ENCODE data around the gene ASTN2.

Gene ASTN2

DNA sequence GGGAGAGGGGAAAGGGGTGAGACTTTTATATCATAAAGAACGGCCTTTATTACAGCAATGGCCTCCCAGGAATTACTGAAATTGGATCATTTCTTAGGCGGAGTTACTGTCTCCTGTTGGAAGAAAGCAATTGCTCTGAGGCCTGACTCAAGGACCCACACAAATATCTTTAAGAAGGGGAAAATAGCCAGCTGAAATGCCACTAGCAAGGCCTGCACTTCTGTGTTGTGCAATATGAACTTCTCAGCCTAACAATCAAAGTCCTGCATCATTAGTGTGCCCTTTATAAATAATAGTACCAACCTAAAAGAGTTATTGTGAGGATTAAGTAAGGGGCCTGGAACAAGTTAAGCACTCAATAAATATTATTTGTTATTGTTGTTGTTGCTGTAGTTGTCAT, 757.9 kb downstream of the ASTN2 start:
- no peaks in the 10 kb centered on the region for H3K36me3 ChIP-seq (ENCODE audit: insufficient read depth, low read length)
- peaks cover 32% of the 10 kb centered on the region for H3K4me1 ChIP-seq (ENCODE audit: control insufficient read depth, insufficient read depth, low read length, unreplicated experiment)
- no peak overlapping the region for H3K27ac ChIP-seq (ENCODE audit: low read depth, low read length)
- no peaks in the 10 kb centered on the region for H3K79me2 ChIP-seq (ENCODE audit: control insufficient read depth, insufficient read depth, low read length, unreplicated experiment)
- no peaks in the 10 kb centered on the region for H3K27me3 ChIP-seq (ENCODE audit: insufficient read depth, low read length)
- peak overlapping the region; percentile 96 for H2AFZ ChIP-seq (ENCODE audit: low read length, unreplicated experiment)
- H3K4me3 ChIP-seq (ENCODE audit: low read depth, low read length): peak overlapping the region; percentile 30; the same call in 1 of the 2 replicates

DNA sequence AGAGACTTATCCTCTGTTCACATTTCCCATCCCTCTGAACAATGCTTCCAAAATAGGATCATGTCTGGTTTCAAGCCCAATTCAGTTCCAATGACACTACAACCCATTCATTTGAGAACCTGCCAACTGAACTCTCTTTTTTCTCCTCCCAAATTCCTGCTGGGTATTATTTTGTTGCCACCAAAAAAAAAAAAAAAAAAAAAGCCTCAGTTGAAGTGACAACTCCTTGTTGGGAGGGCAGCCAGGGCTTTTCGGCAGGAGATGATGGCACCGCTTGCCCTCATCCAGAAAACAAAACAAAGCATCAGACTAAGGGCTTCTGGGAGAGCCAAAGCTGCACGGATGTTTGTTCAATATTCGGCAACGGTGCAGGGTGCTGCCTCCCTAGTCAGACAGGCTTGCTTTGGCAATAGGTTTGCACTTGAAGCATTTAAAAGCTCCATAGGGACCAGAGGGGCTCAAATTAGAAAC, 758.3 kb downstream of the ASTN2 start:
- Histone ChIP-seq H2AFZ (ENCODE audit: low read length, unreplicated experiment) (peak overlapping the region; percentile 96), H3K27me3 (ENCODE audit: insufficient read depth, low read length) (no peaks in the 10 kb centered on the region), H3K4me1 (ENCODE audit: control insufficient read depth, insufficient read depth, low read length, unreplicated experiment) (peaks cover 31% of the 10 kb centered on the region), H3K79me2 (ENCODE audit: control insufficient read depth, insufficient read depth, low read length, unreplicated experiment) (no peaks in the 10 kb centered on the region), H3K36me3 (ENCODE audit: insufficient read depth, low read length) (no peaks in the 10 kb centered on the region), H3K27ac (ENCODE audit: low read depth, low read length) (no peak overlapping the region), H3K4me3 (ENCODE audit: low read depth, low read length) (peak overlapping the region; percentile 30; the same call in 1 of the 2 replicates)

DNA sequence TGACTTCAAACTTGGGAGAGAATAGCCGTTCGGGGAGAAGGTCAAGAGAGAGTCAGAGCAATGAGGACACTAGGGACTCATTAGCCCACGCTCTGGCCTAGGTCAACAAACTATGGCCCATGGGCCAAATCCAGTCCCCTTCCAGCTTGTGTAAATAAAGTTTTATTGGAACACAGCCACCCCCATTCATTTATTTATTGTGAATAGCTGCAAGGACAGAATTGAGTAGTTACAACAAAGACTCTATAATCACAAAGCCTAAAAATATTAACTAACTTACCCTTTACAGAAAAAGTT, 760.9 kb downstream of the ASTN2 start:
- Histone ChIP-seq H2AFZ (ENCODE audit: low read length, unreplicated experiment) (no peak overlapping the region), H3K27ac (ENCODE audit: low read depth, low read length) (no peak overlapping the region), H3K4me1 (ENCODE audit: control insufficient read depth, insufficient read depth, low read length, unreplicated experiment) (peaks cover 17% of the 10 kb centered on the region), H3K4me3 (ENCODE audit: low read depth, low read length) (no peak overlapping the region), H3K36me3 (ENCODE audit: insufficient read depth, low read length) (no peaks in the 10 kb centered on the region), H3K79me2 (ENCODE audit: control insufficient read depth, insufficient read depth, low read length, unreplicated experiment) (no peaks in the 10 kb centered on the region), H3K27me3 (ENCODE audit: insufficient read depth, low read length) (no peaks in the 10 kb centered on the region)

DNA sequence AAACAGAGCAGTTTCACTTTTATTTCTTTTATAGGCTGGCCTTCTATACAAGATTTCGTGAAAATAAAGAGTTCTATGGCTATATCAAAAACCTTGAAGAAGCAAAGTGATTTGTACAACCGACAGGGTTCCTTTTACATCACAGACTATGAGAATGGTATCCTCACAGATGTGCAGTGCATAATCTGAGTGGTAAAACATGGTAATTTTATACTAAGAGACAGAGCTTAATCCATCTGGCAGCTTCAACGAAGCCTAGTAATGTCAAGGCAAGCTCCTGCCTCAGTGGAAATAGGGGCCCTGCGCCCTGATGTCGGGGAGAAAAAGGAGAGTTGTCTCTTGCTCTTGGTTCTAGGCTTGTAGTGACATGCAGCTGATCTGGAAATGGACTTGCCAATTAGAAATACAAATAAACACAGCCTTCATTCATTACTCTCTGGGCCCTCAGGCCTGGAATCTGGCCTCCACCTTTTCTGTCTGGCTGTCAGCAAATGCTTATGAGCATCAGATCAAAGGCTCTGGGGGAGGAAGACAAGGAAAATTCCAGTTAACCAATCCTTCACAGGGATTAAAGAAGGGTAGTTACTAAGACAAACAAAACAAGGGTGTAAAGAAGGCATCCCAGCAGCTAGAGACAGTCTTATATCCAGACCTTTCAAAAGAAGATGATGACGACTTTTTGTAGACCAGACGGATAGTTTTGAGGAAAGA, 761.4 kb downstream of the ASTN2 start:
- Histone ChIP-seq H3K79me2 (ENCODE audit: control insufficient read depth, insufficient read depth, low read length, unreplicated experiment) (no peaks in the 10 kb centered on the region), H2AFZ (ENCODE audit: low read length, unreplicated experiment) (no peak overlapping the region), H3K4me1 (ENCODE audit: control insufficient read depth, insufficient read depth, low read length, unreplicated experiment) (peaks cover 14% of the 10 kb centered on the region), H3K36me3 (ENCODE audit: insufficient read depth, low read length) (no peaks in the 10 kb centered on the region), H3K27me3 (ENCODE audit: insufficient read depth, low read length) (no peaks in the 10 kb centered on the region), H3K27ac (ENCODE audit: low read depth, low read length) (no peak overlapping the region), H3K4me3 (ENCODE audit: low read depth, low read length) (no peak overlapping the region)

DNA sequence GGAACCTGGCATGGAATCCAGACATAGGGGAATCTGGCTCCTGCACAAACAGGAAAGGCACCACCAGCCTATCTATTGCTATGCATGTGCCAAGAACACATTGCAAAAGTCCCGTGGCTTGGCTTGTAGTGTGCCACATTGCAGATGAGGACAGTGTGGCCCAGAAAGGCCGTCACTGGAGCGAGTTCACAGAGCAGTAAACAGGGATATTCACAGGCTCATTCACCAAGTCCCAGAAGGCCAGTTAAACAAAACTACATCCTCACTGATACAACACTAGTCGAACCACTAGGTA, 767.4 kb downstream of the ASTN2 start:
- Histone ChIP-seq H3K36me3 (ENCODE audit: insufficient read depth, low read length) (no peaks in the 10 kb centered on the region), H3K27ac (ENCODE audit: low read depth, low read length) (no peak overlapping the region), H3K27me3 (ENCODE audit: insufficient read depth, low read length) (no peaks in the 10 kb centered on the region), H3K4me1 (ENCODE audit: control insufficient read depth, insufficient read depth, low read length, unreplicated experiment) (no peaks in the 10 kb centered on the region), H3K4me3 (ENCODE audit: low read depth, low read length) (no peak overlapping the region), H3K79me2 (ENCODE audit: control insufficient read depth, insufficient read depth, low read length, unreplicated experiment) (no peaks in the 10 kb centered on the region), H2AFZ (ENCODE audit: low read length, unreplicated experiment) (no peak overlapping the region)

DNA sequence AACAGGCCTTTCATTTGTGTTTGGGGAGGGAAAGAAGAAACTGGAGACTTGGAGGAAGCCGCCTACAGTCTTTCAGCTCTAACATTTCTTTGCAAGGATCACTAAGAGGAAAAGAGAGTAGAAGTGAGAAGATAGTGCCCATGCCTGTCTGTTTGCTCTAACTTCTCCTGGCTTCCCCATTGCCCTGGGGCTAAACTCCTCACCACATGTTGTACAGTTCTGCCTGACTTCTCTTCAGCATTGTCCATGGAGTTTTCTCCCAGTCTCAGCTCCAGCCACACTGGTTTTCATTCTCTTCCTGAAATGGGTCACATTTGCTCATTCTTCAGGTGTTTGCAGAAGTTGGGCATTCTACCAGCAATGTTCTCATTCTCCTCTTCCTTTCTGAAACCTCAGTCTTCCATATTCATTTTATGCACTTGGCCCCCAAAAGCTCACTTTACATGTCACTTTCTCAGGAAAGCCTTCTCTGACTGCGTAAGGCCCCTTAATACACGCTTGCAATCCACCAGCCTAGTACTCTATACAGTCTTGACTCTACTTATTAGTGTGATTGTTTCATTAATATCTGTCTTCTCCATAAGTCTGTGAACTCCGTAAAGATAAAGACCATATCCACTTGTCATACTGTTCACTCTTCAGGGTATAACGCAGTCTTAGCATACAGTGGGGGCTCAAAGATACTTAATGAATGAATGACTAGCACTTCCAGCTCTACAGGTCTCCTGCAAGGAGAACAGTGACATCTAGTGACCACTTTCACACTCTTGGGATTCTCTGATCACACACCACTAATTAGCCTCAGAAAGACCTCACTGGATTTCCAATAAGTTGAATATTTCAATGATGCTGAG, 768.0 kb downstream of the ASTN2 start:
- Histone ChIP-seq H3K79me2 (ENCODE audit: control insufficient read depth, insufficient read depth, low read length, unreplicated experiment) (no peaks in the 10 kb centered on the region), H3K4me1 (ENCODE audit: control insufficient read depth, insufficient read depth, low read length, unreplicated experiment) (no peaks in the 10 kb centered on the region), H3K4me3 (ENCODE audit: low read depth, low read length) (no peak overlapping the region), H3K27ac (ENCODE audit: low read depth, low read length) (no peak overlapping the region), H3K27me3 (ENCODE audit: insufficient read depth, low read length) (no peaks in the 10 kb centered on the region), H2AFZ (ENCODE audit: low read length, unreplicated experiment) (no peak overlapping the region), H3K36me3 (ENCODE audit: insufficient read depth, low read length) (no peaks in the 10 kb centered on the region)

DNA sequence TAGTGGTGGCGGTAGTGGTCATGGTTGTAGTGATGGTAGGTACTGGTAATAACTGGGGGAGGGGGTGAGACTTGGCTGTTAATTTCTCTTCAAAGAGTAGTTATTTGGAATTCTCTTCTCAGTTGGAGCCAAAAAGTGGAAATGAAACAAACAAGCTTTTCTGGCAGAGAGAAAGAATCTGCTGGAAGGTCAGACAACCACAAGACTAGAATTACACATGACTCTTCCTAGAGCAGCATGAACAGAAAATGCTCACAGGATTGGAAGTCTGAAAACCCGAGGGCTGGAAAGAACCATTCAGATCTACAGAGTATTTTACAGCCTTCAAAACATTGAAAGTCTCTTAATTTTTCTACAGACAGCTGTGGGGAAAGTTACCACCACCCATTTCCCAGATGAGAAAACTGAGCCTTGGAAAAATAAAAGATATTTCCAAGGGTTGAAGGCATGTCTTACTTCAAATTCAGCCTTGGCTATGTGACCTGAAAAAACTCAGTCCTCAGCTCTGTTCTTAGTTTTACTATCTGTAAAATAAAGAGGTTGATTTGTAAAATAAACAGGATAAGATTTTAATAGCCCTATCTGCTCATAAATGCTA, 770.7 kb downstream of the ASTN2 start:
- H3K4me1 ChIP-seq (ENCODE audit: control insufficient read depth, insufficient read depth, low read length, unreplicated experiment): peaks cover 3% of the 10 kb centered on the region
- H3K4me3 ChIP-seq (ENCODE audit: low read depth, low read length): no peak overlapping the region
- H3K27me3 ChIP-seq (ENCODE audit: insufficient read depth, low read length): no peaks in the 10 kb centered on the region
- H3K36me3 ChIP-seq (ENCODE audit: insufficient read depth, low read length): no peaks in the 10 kb centered on the region
- no peaks in the 10 kb centered on the region for H3K79me2 ChIP-seq (ENCODE audit: control insufficient read depth, insufficient read depth, low read length, unreplicated experiment)
- no peak overlapping the region for H3K27ac ChIP-seq (ENCODE audit: low read depth, low read length)
- H2AFZ ChIP-seq (ENCODE audit: low read length, unreplicated experiment): no peak overlapping the region

DNA sequence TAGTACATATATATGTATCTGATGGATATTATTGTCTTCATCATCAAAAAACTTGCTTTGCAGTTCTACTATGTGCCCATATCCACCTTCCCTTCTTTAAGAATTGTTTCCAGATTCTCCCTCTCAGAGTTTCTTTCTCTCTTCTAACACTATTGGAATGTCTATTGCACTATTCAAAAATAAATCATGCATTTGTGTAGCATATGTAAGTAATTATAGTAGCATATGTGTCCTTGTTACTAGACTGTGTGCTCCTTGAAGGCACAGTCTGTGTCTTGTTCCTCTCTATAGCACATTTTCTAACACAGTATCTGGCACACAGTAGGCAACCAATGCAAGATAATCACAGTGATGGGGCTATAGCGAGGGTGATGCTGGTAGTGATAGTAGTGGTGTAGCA, 771.2 kb downstream of the ASTN2 start:
- Histone ChIP-seq H3K27ac (ENCODE audit: low read depth, low read length) (no peak overlapping the region), H2AFZ (ENCODE audit: low read length, unreplicated experiment) (no peak overlapping the region), H3K36me3 (ENCODE audit: insufficient read depth, low read length) (no peaks in the 10 kb centered on the region), H3K4me1 (ENCODE audit: control insufficient read depth, insufficient read depth, low read length, unreplicated experiment) (peaks cover 8% of the 10 kb centered on the region), H3K27me3 (ENCODE audit: insufficient read depth, low read length) (no peaks in the 10 kb centered on the region), H3K79me2 (ENCODE audit: control insufficient read depth, insufficient read depth, low read length, unreplicated experiment) (no peaks in the 10 kb centered on the region), H3K4me3 (ENCODE audit: low read depth, low read length) (no peak overlapping the region)

DNA sequence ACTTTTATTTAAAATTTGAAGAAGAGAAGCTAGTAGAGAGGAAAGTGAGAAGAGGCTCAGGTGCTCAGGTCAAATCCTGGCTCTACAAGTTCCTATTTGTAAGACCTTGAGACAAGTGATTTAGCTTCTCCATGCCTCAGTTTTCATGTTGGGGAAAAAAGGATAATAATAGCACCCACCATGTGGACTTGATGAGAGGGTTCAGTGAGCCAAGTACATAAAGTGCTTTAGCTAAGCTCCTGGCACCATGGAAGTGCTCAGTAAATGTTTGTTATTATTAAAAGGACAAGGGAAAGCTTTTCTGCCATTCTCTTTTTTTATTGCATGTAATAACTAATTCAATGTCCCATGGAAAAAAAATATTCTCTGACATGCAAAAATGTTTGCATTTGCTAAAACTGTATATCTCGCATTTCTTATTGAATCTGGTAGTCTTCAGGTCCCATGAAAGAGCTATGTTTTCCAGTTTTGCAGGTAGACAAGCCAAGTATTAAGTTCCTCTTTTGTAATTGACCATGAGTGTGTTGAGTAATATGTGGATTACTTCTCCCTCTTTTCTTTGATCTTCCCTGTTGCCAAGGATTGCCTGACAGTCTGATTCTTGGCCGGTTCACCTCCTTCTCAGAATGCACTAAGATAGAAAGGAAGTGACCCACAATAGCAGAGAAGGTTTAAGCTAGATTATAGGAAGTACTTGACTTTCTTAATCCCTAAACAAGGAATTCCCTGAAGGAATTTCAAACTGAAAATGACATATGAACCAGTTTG, 773.4 kb downstream of the ASTN2 start:
- Histone ChIP-seq H2AFZ (ENCODE audit: low read length, unreplicated experiment) (no peak overlapping the region), H3K36me3 (ENCODE audit: insufficient read depth, low read length) (no peaks in the 10 kb centered on the region), H3K27me3 (ENCODE audit: insufficient read depth, low read length) (no peaks in the 10 kb centered on the region), H3K4me1 (ENCODE audit: control insufficient read depth, insufficient read depth, low read length, unreplicated experiment) (peaks cover 8% of the 10 kb centered on the region), H3K27ac (ENCODE audit: low read depth, low read length) (no peak overlapping the region), H3K79me2 (ENCODE audit: control insufficient read depth, insufficient read depth, low read length, unreplicated experiment) (no peaks in the 10 kb centered on the region), H3K4me3 (ENCODE audit: low read depth, low read length) (no peak overlapping the region)

DNA sequence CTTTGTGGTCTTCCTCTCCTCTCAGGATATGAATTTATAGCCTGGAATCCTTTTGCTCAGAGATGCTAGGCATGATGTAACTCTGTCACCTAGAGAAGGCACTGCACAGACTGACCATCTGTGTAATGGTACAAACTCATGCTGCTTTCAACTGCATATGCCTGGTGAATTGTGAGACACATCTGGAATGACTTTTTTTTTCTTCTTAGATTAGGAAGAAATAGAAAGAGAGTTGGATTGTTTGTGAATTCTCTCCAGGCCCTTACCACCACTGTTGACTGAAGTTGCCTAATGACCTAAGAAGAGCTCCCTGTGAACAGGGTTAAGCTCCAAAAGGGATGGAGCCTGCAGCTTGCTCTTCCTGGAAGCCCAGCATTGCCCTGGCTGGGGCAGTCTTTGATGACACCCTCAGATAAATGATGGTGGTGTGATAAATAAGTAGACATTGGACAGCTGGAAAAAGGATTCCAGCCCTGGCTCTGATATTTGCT, 775.6 kb downstream of the ASTN2 start:
- no peak overlapping the region for H2AFZ ChIP-seq (ENCODE audit: low read length, unreplicated experiment)
- H3K27me3 ChIP-seq (ENCODE audit: insufficient read depth, low read length): no peaks in the 10 kb centered on the region
- H3K27ac ChIP-seq (ENCODE audit: low read depth, low read length): no peak overlapping the region
- H3K79me2 ChIP-seq (ENCODE audit: control insufficient read depth, insufficient read depth, low read length, unreplicated experiment): no peaks in the 10 kb centered on the region
- H3K36me3 ChIP-seq (ENCODE audit: insufficient read depth, low read length): no peaks in the 10 kb centered on the region
- H3K4me1 ChIP-seq (ENCODE audit: control insufficient read depth, insufficient read depth, low read length, unreplicated experiment): peaks cover 8% of the 10 kb centered on the region
- no peak overlapping the region for H3K4me3 ChIP-seq (ENCODE audit: low read depth, low read length)
